ENCODE data around the gene TIE1. TPM values are rescaled to one million over a fixed set of nuclear protein-coding genes. Genes with fewer than 3 reads are reported as not detected.

Gene TIE1
- total RNA-seq, 4 donors from 2014 or later = 15.9 to 27.9 (median 20.7) TPM

DNA sequence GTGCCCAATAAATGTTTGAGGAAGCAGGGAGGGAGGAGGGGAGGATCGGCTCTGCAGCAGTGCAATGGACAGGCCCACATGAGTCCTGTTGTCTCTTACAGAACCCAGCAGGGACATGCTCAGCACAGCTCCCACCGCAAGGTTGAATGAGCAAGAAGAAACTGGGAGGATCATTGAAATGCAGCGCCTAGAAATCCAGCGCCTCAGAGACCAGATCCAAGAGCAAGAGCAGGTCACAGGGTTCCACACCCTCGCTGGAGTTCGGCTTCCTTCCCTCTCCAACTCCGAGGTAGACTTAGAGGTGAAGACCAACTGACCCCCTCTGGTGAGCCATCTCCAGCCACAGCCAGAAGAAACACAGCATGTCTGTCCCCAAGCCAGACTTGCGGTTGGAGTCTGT, 46.9 kb upstream of the TIE1 start:
- no peak for ATAC-seq
- no peak for DNase-seq
- in situ Hi-C loops (cut with MboI; ENCODE audit: low sequenced_read_pairs in 4 of 4) (no loop called here), intact Hi-C loops (cut with DNase I; ENCODE audit: low total_unique reads) (no loop called here)
- Histone ChIP-seq H3K9me3 (no peaks in the 10 kb centered on the region), H3K27me3 (no peaks in the 10 kb centered on the region), H3K4me3 (no peak overlapping the region), H3K4me1 (no peaks in the 10 kb centered on the region), H3K27ac (no peak overlapping the region), H3K36me3 (no peaks in the 10 kb centered on the region)
- TF ChIP-seq, protein P1, sequence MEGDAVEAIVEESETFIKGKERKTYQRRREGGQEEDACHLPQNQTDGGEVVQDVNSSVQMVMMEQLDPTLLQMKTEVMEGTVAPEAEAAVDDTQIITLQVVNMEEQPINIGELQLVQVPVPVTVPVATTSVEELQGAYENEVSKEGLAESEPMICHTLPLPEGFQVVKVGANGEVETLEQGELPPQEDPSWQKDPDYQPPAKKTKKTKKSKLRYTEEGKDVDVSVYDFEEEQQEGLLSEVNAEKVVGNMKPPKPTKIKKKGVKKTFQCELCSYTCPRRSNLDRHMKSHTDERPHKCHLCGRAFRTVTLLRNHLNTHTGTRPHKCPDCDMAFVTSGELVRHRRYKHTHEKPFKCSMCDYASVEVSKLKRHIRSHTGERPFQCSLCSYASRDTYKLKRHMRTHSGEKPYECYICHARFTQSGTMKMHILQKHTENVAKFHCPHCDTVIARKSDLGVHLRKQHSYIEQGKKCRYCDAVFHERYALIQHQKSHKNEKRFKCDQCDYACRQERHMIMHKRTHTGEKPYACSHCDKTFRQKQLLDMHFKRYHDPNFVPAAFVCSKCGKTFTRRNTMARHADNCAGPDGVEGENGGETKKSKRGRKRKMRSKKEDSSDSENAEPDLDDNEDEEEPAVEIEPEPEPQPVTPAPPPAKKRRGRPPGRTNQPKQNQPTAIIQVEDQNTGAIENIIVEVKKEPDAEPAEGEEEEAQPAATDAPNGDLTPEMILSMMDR (IDR thresholded peaks at IDR 0.05 in 4 of 5, conservative IDR thresholded peaks at IDR 0.05 in 1 of 5) = no peak
- no peak for TF ChIP-seq POLR2A (IDR thresholded peaks at IDR 0.05)

DNA sequence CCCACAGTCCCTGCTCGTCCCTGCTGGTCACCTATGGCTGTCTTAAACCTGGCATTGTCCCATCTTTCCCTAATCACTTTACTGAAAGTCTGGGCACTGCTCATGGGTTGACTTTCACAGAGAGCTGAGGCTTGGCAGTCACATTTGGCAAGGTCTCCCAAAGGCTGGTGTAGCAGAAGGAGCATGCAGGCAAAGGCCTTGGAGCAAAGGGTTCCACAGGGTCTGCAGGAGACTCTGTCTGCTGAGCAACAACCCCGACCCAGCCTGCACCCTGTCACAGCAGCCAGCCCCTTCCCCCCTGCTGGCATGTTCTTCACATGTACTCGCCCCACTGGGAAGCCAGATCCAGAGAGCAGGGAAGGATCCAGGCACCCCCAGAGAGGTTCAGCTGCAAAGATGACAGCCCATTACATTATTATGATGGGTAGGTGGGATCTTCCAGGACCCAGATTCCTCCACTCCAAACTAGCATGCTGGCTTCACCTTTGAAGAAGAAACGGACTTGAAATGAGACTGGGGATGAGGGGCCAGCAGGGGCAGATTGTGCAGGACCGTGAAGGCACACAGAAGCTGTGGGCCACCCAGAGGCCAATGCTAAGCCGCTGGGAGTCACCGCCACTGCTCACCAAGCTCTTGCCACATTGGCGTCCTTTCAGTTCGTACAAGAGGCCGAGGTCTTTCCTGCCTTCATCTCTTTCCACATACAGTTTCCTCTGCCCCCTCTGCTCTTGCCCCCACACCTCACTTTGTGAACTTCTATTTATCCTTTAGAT, 45.2 kb upstream of the TIE1 start:
- H3K4me1 ChIP-seq = no peaks in the 10 kb centered on the region
- no peaks in the 10 kb centered on the region for H3K36me3 ChIP-seq
- in situ Hi-C loops (cut with MboI; ENCODE audit: low sequenced_read_pairs in 4 of 4) = no loop called here
- no peaks in the 10 kb centered on the region for H3K27me3 ChIP-seq
- TF ChIP-seq, protein P1 (IDR thresholded peaks at IDR 0.05 in 4 of 5, conservative IDR thresholded peaks at IDR 0.05 in 1 of 5) = no peak
- TF ChIP-seq POLR2A (IDR thresholded peaks at IDR 0.05) = no peak
- no peak for DNase-seq
- no peak for ATAC-seq
- no peak overlapping the region for H3K4me3 ChIP-seq
- H3K9me3 ChIP-seq = no peaks in the 10 kb centered on the region
- intact Hi-C loops (cut with DNase I; ENCODE audit: low total_unique reads) = no loop called here
- no peak overlapping the region for H3K27ac ChIP-seq

DNA sequence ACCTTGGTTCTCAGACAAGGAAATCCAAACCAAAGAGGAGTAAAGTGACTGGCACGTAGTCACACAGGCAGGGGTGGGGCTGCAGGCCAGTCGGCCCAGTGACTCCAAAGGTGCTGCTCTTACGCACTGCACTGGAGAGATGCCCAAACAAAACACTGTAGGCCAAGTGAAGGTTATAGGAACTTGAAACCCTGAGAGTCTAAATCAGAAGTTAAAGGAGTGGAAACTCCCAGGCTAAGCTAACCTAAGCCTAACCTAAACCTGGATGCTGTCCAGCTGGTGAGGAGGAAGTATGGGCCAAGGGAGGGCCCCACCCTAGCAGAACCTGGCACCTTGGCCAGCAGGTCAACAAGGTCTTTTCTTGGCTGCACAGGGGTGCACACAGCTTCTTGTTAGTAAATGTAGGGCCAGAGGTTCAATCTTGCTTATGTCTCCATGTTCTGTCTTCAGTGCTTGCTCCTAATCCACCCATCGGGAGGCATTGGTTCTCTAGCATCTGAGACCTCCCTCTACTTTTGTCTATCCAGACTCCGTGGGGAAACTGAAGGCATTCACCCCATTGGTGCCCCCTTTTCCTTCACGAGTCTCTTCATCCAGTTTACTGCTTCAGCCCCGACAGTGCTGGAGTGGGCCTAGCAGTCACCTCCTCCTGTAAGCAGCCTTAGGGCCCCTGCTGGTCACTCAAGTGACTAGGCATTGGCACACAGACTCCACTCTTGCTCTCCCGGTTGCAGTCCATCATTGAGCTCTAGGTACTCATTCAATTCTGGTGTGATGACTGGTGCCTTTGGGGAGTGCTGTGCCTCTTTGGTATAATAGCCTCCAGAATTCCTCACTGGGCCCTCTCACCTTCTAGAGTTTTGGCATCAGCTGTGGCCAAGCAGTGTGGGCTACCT, 43.9 kb upstream of the TIE1 start:
- Histone ChIP-seq H3K4me1 (no peaks in the 10 kb centered on the region), H3K9me3 (no peaks in the 10 kb centered on the region), H3K36me3 (no peaks in the 10 kb centered on the region), H3K27me3 (no peaks in the 10 kb centered on the region), H3K27ac (no peak overlapping the region), H3K4me3 (no peak overlapping the region)
- intact Hi-C loops (cut with DNase I; ENCODE audit: low total_unique reads) = no loop called here
- ATAC-seq = no peak
- no peak for DNase-seq
- in situ Hi-C loops (cut with MboI; ENCODE audit: low sequenced_read_pairs in 4 of 4) = no loop called here
- no peak for TF ChIP-seq POLR2A (IDR thresholded peaks at IDR 0.05)
- TF ChIP-seq, protein P1 (IDR thresholded peaks at IDR 0.05 in 4 of 5, conservative IDR thresholded peaks at IDR 0.05 in 1 of 5) = no peak

DNA sequence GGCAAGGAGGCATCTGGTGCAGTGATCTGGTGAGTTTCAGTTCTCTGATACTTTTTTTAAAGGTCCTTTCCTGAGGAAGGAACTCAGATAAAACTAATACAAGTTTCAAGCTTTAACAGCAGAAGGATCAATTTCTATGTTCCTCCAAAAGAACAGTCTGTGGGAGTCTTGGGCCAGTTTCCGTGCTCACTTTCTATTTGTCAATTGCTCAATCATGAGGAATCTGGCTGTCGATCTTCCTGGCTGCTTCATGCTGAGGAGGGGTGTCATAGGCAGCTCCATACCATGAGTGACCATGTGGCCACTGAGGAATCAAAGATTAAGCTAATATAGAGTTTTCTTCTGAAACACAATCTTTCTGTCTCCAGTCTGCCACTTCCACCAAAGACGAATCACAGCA, 42.4 kb upstream of the TIE1 start:
- intact Hi-C loops (cut with DNase I; ENCODE audit: low total_unique reads) (no loop called here), in situ Hi-C loops (cut with MboI; ENCODE audit: low sequenced_read_pairs in 4 of 4) (no loop called here)
- Histone ChIP-seq H3K27me3 (no peaks in the 10 kb centered on the region), H3K36me3 (no peaks in the 10 kb centered on the region), H3K27ac (no peak overlapping the region), H3K4me3 (no peak overlapping the region), H3K9me3 (no peaks in the 10 kb centered on the region), H3K4me1 (no peaks in the 10 kb centered on the region)
- no peak for TF ChIP-seq POLR2A (IDR thresholded peaks at IDR 0.05)
- TF ChIP-seq, protein P1 (IDR thresholded peaks at IDR 0.05 in 4 of 5, conservative IDR thresholded peaks at IDR 0.05 in 1 of 5) = no peak
- DNase-seq (no peak), ATAC-seq (no peak)
